ENCODE measurements around the gene NEFH. TPM values are rescaled to one million over a fixed set of nuclear protein-coding genes. Genes with fewer than 3 reads are reported as not detected.
A peak's percentile ranks its signal among the peaks of the same experiment; 100 is the strongest.

The NEFH gene
- total and polyA plus RNA-seq, 3 experiments from 2014 or later = 1.6 to 7.1 (median 6.3) TPM

GRCh38 chr22:29480512-29481264 lies 670 bp downstream of the NEFH start:
- no peaks in the 10 kb centered on the region for H3K36me3 ChIP-seq (ENCODE audit: insufficient read depth, low read length)
- no peaks in the 10 kb centered on the region for H3K4me1 ChIP-seq (ENCODE audit: insufficient read depth, low read length)
- peak; percentile 12 to 54 (median 31) for DNase-seq
- CTCF ChIA-PET = interaction anchor here (0.7 kb wide), 1 partner anchor 189 kb away, joined by 3 read pairs; no protein-coding TSS in a partner anchor
- peak overlapping the region in 4 of 7 donors; percentile 49 to 70 (median 60) for H3K4me3 Mint-ChIP-seq
- no peak overlapping the region for H3K27ac ChIP-seq (ENCODE audit: low read depth, low read length)
- H3K27me3 ChIP-seq (ENCODE audit: insufficient read depth, low read length, poor library complexity, severe bottlenecking) = peaks cover 7% of the 10 kb centered on the region
- POLR2A ChIA-PET = interaction anchor here (1.2 kb wide), 1 partner anchor 73 kb away, joined by 3 read pairs; the partner anchor contains the start of gene THOC5
- peaks cover 33 to 51% of the 10 kb centered on the region in 2 donors for H3K27me3 Mint-ChIP-seq
- no peak overlapping the region for H3K27ac Mint-ChIP-seq
- H3K36me3 Mint-ChIP-seq = peaks cover 0 to 2% (median 0%) of the 10 kb centered on the region in 3 donors
- H3K4me3 ChIP-seq (ENCODE audit: low read length) = no peak overlapping the region
- no peaks in the 10 kb centered on the region for H3K9me3 Mint-ChIP-seq
- H3K9me3 ChIP-seq (ENCODE audit: low read length) = no peaks in the 10 kb centered on the region
- peaks cover 13 to 24% (median 20%) of the 10 kb centered on the region in 3 donors for H3K4me1 Mint-ChIP-seq

GRCh38 chr22:29481265-29482000 lies 1.4 kb downstream of the NEFH start:
- Mint-ChIP-seq H3K4me3 (peak overlapping the region in 6 of 7 donors; percentile 55 to 76 (median 68)), H3K27ac (no peak overlapping the region), H3K4me1 (peaks cover 13 to 24% (median 20%) of the 10 kb centered on the region in 3 donors), H3K36me3 (peaks cover 0 to 4% (median 1%) of the 10 kb centered on the region in 3 donors), H3K9me3 (no peaks in the 10 kb centered on the region), H3K27me3 (peaks cover 30 to 45% of the 10 kb centered on the region in 2 donors)
- no peaks in the 10 kb centered on the region for H3K4me1 ChIP-seq (ENCODE audit: insufficient read depth, low read length)
- ChIA-PET CTCF (interaction anchor here (0.7 kb wide), 1 partner anchor 188 kb away, joined by 3 read pairs; no protein-coding TSS in a partner anchor), POLR2A (interaction anchor here (1.2 kb wide), 1 partner anchor 72 kb away, joined by 3 read pairs; the partner anchor contains the start of gene THOC5)
- H3K9me3 ChIP-seq (ENCODE audit: low read length) = no peaks in the 10 kb centered on the region
- H3K27ac ChIP-seq (ENCODE audit: low read depth, low read length) = no peak overlapping the region
- no peak for DNase-seq
- H3K4me3 ChIP-seq (ENCODE audit: low read length) = no peak overlapping the region
- H3K27me3 ChIP-seq (ENCODE audit: insufficient read depth, low read length, poor library complexity, severe bottlenecking) = peaks cover 7% of the 10 kb centered on the region
- H3K36me3 ChIP-seq (ENCODE audit: insufficient read depth, low read length) = no peaks in the 10 kb centered on the region

GRCh38 chr22:29482253-29482652 lies 2.2 kb downstream of the NEFH start:
- Mint-ChIP-seq H3K4me3 (peak overlapping the region in 2 of 7 donors; percentile 35 to 78), H3K27me3 (peaks cover 28 to 42% of the 10 kb centered on the region in 2 donors), H3K4me1 (peaks cover 13 to 24% (median 17%) of the 10 kb centered on the region in 3 donors), H3K9me3 (no peaks in the 10 kb centered on the region), H3K27ac (peak overlapping the region in 1 of 8 donors; percentile 78), H3K36me3 (peaks cover 0 to 4% (median 1%) of the 10 kb centered on the region in 3 donors)
- Histone ChIP-seq H3K27ac (ENCODE audit: low read depth, low read length) (no peak overlapping the region), H3K27me3 (ENCODE audit: insufficient read depth, low read length, poor library complexity, severe bottlenecking) (peaks cover 7% of the 10 kb centered on the region), H3K4me3 (ENCODE audit: low read length) (no peak overlapping the region), H3K9me3 (ENCODE audit: low read length) (no peaks in the 10 kb centered on the region), H3K36me3 (ENCODE audit: insufficient read depth, low read length) (no peaks in the 10 kb centered on the region), H3K4me1 (ENCODE audit: insufficient read depth, low read length) (no peaks in the 10 kb centered on the region)
- POLR2A ChIA-PET = no interaction called here
- DNase-seq = no peak
- CTCF ChIA-PET = no interaction called here

DNA sequence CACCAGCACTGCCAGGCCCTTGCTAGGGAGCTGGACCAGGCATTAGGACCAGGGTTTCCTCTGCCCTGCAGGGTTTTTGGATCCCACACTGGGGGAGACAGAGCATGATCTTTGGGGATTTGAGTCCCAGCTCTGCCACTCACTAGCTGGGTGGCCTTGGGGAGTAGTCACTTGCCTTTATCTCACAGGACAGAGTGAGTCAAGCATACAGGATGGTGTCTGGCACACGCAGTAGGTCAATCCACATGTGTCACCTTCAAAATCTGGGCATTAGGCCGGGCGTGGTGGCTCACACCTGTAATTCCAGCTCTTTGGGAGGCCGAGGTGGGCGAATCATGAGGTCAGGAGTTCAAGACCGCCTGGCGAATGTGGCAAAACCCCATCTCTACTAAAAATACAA lies 2.7 kb downstream of the NEFH start:
- H3K36me3 Mint-ChIP-seq = peaks cover 0 to 6% (median 1%) of the 10 kb centered on the region in 3 donors
- CTCF ChIA-PET = no interaction called here
- no peaks in the 10 kb centered on the region for H3K9me3 ChIP-seq (ENCODE audit: low read length)
- no peak overlapping the region for H3K4me3 Mint-ChIP-seq
- no peaks in the 10 kb centered on the region for H3K9me3 Mint-ChIP-seq
- H3K4me1 Mint-ChIP-seq = peaks cover 13 to 24% (median 16%) of the 10 kb centered on the region in 3 donors
- no peak for DNase-seq
- H3K4me3 ChIP-seq (ENCODE audit: low read length) = no peak overlapping the region
- H3K4me1 ChIP-seq (ENCODE audit: insufficient read depth, low read length) = no peaks in the 10 kb centered on the region
- POLR2A ChIA-PET = no interaction called here
- H3K36me3 ChIP-seq (ENCODE audit: insufficient read depth, low read length) = no peaks in the 10 kb centered on the region
- no peak overlapping the region for H3K27ac Mint-ChIP-seq
- H3K27me3 Mint-ChIP-seq = peaks cover 26 to 39% of the 10 kb centered on the region in 2 donors
- no peak overlapping the region for H3K27ac ChIP-seq (ENCODE audit: low read depth, low read length)
- peaks cover 7% of the 10 kb centered on the region for H3K27me3 ChIP-seq (ENCODE audit: insufficient read depth, low read length, poor library complexity, severe bottlenecking)

- Histone ChIP-seq H3K4me1 (ENCODE audit: insufficient read depth, low read length) (no peaks in the 10 kb centered on the region), H3K36me3 (ENCODE audit: insufficient read depth, low read length) (no peaks in the 10 kb centered on the region), H3K27ac (ENCODE audit: low read depth, low read length) (no peak overlapping the region), H3K9me3 (ENCODE audit: low read length) (no peaks in the 10 kb centered on the region), H3K27me3 (ENCODE audit: insufficient read depth, low read length, poor library complexity, severe bottlenecking) (peaks cover 7% of the 10 kb centered on the region), H3K4me3 (ENCODE audit: low read length) (no peak overlapping the region)
- CTCF ChIA-PET = no interaction called here
- Mint-ChIP-seq H3K27me3 (peaks cover 22 to 33% of the 10 kb centered on the region in 2 donors), H3K4me3 (no peak overlapping the region), H3K9me3 (no peaks in the 10 kb centered on the region), H3K4me1 (peaks cover 13 to 24% (median 16%) of the 10 kb centered on the region in 3 donors), H3K27ac (no peak overlapping the region), H3K36me3 (peaks cover 0 to 6% (median 1%) of the 10 kb centered on the region in 3 donors)
- POLR2A ChIA-PET = no interaction called here
- DNase-seq = no peak
Measured at GRCh38 chr22:29483254-29483653, 3.2 kb downstream of the NEFH start.

DNA sequence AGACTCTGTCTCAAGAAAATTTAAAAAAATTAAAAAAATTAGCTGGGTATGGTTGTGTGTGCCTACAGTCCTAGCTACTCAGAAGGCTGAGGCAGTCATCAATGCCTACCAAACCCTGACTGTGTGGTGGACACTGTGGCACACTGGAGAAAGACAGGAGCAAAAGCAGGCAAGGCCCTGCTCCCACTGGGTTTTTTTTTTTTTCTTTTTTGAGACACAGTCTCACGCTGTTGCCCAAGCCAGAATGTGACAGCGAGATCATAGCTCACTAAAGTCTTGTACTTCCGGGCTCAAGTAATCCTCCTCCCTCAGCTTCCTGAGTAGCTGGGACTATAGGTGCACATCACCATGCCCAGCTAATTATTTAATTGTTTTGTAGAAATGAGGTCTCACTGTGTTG lies 4.6 kb downstream of the NEFH start:
- peaks cover 9 to 20% of the 10 kb centered on the region in 2 donors for H3K27me3 Mint-ChIP-seq
- H3K4me3 Mint-ChIP-seq = no peak overlapping the region
- Histone ChIP-seq H3K4me1 (ENCODE audit: insufficient read depth, low read length) (no peaks in the 10 kb centered on the region), H3K9me3 (ENCODE audit: low read length) (no peaks in the 10 kb centered on the region), H3K4me3 (ENCODE audit: low read length) (no peak overlapping the region), H3K27me3 (ENCODE audit: insufficient read depth, low read length, poor library complexity, severe bottlenecking) (peaks cover 3% of the 10 kb centered on the region), H3K36me3 (ENCODE audit: insufficient read depth, low read length) (no peaks in the 10 kb centered on the region), H3K27ac (ENCODE audit: low read depth, low read length) (no peak overlapping the region)
- DNase-seq = no peak
- ChIA-PET POLR2A (no interaction called here), CTCF (no interaction called here)
- H3K4me1 Mint-ChIP-seq = peaks cover 5 to 10% (median 7%) of the 10 kb centered on the region in 3 donors
- H3K36me3 Mint-ChIP-seq = peaks cover 0 to 6% (median 1%) of the 10 kb centered on the region in 3 donors
- no peak overlapping the region for H3K27ac Mint-ChIP-seq
- no peaks in the 10 kb centered on the region for H3K9me3 Mint-ChIP-seq

GRCh38 chr22:29485448-29485847 lies 5.4 kb downstream of the NEFH start:
- peaks cover 7 to 17% of the 10 kb centered on the region in 2 donors for H3K27me3 Mint-ChIP-seq
- Histone ChIP-seq H3K27ac (ENCODE audit: low read depth, low read length) (no peak overlapping the region), H3K4me1 (ENCODE audit: insufficient read depth, low read length) (no peaks in the 10 kb centered on the region), H3K4me3 (ENCODE audit: low read length) (no peak overlapping the region), H3K36me3 (ENCODE audit: insufficient read depth, low read length) (no peaks in the 10 kb centered on the region), H3K27me3 (ENCODE audit: insufficient read depth, low read length, poor library complexity, severe bottlenecking) (no peaks in the 10 kb centered on the region), H3K9me3 (ENCODE audit: low read length) (no peaks in the 10 kb centered on the region)
- ChIA-PET POLR2A (no interaction called here), CTCF (no interaction called here)
- no peaks in the 10 kb centered on the region for H3K9me3 Mint-ChIP-seq
- DNase-seq = no peak
- H3K36me3 Mint-ChIP-seq = peaks cover 0 to 6% (median 1%) of the 10 kb centered on the region in 3 donors
- H3K4me1 Mint-ChIP-seq = peaks cover 4 to 8% (median 6%) of the 10 kb centered on the region in 3 donors
- no peak overlapping the region for H3K27ac Mint-ChIP-seq
- no peak overlapping the region for H3K4me3 Mint-ChIP-seq

Data from CD8-positive, alpha-beta memory T cell (primary cell).